GM18519 (cell line): Measurements from ENCODE around the gene OGA.

Experiments used
- ATAC-seq: cut with Tn5 transposase; IDR thresholded peaks from one replicate; pipeline ENCODE4 v1.9.1; 2021; ENCODE audit warnings: mild to moderate bottlenecking, moderate library complexity; ENCODE audit not compliant: unreplicated experiment, low FRiP score

Gene OGA

DNA sequence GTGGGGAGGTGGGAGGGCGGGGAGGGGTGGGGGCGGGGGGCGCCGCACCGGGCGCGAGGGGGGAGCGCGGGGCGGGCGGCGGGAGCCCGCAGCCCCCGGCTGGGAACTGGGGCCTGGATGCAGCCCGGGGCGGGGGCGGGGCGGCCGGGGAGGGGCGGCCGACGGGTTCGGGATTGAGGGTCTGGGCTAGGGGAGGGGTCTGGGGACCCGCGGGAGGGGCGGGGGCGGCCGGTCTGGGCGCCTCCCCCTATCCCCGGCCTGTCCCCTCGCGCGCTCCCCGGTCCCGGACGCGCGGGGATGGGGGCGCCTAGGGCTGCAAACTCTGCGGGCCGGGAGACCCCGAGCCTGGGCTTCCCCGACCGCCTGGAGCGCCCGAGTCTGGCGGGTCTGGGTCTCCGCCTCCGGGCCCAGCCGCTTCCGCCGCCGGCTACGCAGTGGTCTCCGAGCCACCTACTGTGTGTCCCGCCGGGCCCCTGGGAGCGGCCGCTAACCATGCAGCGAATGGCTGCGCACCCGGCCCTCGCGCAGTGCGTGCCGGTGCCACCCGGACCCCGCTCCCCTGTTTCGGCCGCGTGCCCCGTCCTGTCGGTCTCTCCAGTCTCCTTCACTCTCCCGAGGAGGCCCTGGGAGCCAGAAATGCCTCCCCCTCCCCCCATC, 42.0 kb downstream of the OGA start:
- ATAC-seq: no peak

DNA sequence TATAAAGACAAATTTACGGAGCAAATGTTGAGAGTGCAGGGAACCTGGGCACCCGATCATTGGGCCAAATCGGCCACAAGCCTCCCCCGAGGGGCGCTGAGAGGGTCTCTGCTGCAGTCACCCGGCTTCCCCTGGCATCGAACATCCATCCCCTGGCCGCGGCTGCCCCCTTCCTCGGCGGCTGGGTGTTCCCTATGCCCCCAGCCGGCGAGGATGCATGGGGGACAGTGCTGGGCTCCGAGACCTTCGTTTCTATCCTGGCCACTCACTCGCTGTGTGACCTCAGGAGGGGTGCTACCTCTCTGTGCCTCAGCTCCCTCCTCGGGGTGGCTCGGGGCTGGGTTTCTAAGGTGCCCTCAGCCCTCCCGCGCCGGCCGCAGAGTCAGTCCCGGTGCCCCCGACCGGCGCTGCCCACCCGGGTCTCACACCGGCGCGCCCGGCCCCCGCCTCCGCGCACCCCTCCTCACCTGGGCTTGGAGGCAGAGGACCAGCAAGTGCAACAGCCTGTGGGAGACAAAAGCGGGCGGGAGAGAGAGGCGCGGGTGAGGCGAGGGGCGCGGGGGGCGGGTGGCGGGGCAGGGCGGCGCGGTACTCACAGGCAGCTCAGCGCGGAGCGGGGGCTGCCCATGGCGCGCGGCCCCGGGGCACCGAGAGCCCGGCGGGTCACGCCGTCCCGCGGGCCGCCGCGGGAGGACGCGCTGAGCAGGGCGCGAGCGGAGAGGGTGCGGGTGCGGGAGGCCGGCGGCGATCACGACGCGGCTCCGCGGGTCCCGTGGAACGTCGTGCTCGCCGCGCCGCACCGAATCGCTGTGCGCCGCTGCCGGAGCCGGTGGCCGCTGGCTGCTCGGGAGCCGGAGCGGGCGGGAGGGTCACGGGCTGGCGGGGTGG, 42.7 kb downstream of the OGA start, which contains the start of gene FGF8:
Gene FGF8, minus strand, starts transcription at position 842 of the 888 bp plus-strand sequence. Its CDS starts 214 bp downstream, at position 628.
- no peak for ATAC-seq

DNA sequence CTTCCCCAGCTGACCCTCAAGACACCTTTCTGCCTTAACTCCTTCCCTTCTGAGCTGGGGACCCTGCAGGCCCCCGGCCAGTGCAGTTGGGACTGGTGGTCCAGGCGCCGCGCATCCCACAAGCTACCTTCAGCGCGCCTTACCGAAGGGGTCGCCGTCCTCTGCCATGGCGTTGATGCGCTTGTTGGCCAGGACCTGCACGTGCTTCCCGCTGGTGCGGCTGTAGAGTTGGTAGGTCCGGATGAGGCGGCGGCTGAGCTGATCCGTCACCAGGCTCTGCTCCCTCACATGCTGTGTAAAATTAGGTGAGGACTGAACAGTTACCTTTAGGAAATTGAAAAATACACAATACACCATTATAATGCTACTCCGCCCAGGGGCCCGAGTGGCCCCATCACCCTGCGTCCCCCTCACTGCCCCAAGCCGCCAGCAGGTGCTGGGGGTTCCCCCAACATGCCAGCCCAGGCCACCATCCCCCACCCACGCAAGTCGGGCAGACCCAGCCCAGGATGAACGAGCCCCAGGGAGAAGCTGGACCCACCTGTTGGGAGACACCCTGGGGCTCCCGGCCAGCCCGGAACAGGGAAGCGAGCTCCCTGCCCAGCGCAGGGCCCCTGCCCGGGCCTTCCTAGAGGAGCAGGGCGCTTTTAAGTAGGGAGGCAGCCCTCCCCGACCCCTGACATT, 43.5 kb downstream of the OGA start:
- ATAC-seq: no peak

DNA sequence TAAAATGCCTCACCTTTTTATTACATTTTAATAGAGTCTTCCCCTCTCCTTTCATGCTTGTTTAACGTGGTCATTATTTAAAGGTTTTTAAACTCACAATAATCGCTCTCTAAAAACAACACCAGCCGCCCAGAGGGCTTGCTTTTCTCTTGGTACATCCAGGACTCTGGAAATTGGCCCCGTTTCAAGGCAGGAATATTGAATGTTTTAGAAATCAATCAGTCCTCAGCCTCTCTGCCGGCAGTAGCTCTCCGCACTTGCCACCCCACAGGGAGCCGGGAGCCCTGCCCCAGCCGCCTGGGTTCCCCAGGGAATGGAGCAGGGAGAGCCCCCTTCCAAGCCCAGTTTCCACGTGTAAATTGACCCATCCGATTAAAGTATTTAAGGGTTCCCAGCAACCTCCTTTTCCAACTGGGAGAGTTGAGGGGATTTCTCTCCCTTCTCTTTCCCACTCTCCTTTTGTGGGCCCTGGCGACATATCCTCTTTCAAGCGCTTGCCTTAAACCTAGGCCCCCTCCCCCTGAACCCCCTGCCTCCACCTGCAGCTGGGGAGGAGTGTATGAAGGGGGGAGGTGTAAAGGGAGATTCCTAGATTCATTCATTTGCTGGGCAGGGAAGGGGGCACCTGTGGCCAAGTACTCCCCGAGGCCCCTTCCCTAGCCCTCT, 44.2 kb downstream of the OGA start:
- no peak for ATAC-seq

DNA sequence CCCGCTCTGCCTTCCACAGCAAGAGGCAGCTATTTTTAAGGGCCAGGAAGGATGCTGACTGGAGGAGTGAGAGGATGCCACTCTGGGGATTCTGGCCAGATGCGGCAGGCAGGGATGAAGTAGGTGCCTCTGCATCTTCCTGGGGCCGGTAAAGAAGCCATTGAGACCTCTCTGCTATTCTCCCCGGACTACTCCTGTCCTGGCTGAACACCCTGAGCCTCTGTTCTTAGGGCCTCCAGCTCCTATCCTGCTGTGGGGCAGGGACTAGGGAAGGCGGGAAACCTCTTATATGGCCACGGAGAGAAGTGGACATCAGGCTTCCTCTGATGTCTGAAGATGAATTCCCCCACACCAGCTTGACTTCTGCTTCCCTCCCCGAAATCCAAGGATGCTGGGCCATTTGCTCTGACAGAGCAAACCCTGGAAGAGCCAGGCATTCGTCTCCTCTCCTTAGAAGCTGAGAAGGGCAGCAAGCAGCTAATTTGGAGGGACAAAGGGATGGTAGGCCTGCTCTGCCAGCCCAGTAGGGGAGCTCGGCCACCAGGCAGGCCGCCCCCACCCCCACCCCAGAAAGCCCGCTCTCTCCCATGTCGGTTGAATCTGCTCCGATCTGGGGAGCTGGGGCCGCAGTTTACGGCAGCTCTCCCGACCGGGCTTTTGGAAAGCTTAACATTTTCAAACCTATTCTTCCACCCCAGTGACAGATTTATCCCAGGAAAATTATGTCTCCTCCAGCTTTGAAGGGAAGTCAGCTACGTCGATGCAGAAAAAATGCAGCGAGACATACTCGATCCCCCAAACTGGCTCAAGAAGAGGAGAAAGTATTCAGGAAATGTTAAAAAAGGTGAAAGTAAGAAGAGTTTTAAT, 45.1 kb downstream of the OGA start:
- no peak for ATAC-seq

DNA sequence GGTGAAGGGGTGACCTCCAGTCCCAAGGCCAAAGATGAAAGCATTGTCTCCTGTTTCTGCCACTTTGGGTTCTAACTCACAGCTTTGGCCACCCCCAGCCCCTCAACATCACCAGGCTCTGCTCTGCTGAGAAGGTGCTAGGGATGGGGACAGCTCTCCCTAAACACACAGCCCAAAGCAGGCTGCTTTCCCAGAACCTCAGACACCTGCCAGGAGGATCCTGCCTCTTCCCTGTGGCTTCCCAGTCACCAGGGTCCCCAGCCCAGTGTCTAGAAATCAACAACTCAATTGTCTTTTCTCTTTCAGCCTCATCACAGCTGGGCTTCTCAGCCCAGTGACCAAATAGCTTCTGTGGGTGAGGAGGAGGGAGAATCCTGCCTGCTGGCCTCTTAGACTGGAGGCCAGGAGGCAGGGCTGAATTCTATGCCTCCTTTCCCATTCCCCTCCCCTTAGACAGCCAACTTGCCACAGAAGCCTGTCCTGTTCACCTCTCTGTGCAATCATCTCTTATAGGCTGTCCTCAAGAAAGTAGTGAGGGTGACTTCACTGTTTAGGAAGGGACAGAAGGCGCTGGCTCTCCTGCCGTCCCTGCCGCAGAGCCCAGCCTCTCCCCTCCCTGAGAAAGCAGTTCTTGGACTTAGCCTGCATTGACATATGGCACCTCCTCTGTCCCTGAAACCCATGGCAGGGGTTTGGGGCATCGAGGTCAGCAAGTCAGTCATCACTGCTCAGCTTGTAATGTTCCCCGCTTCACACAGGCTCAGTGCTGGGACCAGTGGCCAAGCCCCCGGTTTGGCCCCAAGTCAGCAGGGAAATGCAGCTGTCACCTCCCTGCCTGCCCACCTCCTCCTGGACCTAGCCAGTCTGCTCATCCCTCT, 46.0 kb downstream of the OGA start:
- no peak for ATAC-seq

DNA sequence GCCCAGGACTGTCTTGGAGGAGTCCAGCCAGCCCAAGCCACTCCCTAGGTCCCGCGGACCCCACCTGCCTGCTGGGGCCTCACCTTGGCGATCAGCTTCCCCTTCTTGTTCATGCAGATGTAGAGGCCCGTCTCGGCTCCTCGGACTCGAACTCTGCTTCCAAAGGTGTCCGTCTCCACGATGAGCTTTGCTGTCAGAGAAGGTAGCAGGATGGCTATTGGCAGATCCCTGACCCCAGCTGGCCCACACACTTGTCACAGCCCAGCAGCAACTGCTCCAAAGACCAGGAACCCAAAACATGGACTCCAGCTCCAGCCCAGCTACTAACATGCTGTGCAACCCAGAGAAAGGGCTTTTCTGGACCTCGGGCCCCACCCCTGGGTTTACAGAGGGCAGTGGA, 46.9 kb downstream of the OGA start:
- ATAC-seq: no peak

DNA sequence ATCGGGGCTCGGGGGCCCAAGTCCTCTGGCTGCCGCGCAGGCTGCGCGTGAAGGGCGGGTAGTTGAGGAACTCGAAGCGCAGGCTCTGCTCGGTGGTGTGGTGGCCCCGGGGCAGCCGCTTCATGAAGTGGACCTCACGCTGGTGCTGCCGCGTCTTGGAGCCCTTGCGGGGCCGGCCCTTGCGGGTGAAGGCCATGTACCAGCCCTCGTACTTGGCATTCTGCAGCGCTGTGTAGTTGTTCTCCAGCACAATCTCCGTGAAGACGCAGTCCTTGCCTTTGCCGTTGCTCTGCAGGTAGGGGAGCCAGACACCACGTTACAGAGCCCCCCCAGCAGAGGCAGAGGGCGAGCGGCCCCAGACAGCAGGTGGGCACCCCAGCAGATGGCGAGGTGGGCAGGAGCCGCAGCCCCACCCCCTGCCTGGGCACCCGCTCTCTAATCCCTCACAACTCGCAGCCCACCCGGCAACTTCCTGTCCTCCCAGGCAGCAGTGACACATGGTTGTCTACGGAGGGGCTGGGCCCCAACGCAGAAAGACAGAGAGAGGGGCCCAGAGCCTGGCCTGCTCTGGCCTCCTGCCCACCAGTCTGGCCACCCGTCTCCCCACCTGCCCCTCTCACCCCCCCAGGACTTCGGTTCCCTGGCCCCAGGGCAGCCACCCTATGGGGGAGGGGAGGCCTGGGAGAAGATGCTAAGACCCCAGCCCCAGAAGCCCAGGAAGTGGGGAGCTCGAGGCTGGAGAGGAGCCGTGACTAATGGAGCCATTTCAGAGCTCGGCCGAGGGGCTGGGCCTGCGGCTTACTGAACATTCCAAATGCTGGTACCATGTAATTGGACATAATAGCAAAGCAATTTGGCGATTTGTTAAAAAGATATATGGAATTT, 47.7 kb downstream of the OGA start:
- ATAC-seq: no peak

DNA sequence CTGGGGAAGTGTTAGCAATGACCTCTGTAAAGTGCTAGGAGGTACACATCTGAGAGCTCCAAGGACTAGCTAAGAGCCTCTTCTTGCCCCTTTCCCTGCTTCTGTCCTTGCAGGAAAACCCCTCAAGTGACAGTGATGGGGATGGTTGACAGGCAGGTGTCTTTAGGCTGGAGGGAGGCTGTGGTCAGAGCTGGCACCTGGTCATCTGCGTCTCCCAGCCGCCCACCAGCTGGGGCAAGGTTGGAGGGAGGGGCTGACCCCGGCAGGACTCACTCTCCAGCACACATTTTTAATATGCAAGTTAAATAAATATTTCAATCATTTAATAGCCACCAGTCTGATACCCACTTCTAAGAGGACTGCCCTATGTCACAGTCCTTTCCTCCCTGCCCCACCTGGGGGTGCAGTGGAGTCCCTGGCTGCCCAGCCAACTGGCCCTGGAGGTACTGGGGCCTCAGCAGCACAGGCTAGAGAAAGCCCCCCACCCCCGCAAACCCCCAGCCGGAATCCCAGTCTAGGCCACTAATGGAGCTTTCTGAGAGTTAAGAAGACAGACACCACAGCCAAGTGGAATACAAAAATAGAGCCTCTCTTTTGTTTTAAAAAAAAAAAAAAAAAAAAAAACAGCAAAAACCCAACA, 48.6 kb downstream of the OGA start:
- no peak for ATAC-seq

DNA sequence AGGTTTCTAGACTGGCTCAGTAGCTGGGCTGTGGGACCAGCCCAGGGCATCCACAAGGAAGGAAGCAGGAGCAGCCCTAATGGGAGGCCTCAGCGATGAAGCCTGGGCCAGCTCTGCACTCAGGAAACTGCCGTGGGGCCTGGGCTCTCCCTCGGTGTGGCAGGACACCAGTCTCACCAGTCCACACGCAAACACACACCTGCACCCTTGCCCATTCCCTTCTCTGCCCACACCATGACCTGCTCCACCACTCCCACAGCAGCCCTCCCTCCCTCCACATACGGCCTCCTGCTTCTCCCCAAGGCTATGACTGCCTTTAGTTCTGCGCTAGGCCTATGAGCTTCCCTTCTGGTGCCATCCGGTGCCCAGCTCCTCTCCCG, 49.5 kb downstream of the OGA start:
- ATAC-seq: no peak

DNA sequence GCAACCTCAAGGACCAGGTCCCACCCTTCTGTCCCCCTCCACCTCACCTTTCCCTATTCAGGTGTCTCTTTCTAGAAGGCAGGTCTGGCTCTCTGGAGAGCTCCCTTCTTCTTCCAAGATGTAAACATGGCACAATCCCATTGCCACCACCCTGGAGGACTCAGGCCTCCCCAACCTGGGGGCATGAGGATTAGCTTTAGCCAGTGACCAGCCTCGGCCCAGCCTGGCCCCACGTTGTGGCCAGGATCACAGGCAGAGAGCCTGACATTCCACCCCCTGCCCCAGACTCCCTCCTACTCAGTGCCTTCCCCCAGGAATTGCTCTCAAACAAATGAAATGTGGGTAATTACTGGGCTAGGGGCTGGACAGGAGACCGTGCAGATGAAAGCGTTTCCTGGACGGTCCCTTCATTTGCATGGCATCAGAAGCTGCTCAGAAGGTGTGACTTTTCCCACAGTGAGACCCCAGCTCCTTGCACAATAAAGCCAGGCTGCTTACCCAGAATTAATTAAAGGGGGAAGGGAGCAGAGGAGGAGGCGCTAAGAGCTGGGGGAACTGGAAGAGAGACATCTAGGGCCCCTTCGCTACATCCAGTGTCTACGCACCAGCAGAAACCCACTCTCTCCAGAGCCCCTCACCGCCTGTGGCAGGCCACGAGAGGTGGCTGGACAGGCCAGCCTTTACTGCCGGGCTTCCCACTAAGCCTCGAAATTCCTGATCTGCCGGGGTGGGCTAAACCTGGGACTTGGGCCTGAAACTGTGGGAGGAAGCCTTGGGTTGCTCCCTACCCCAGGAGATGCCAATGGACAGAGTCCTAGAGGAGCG, 50.1 kb downstream of the OGA start:
- no peak for ATAC-seq

DNA sequence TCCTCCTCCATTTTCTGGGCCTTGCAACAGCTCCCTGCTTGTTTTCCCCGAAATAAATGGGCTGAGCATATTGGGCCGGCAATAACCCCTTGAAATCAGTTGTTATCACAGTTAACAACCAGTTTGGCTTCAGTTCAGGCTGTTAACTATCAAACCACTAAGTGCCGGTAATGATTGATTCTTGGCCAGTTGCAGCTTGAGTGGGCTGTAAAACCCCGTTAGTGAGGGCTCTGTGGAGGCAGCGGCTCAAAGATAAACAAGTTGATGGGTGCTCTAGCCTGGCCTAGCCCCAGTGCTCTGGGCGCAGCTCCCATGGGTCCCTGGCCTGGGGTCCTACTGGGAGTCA, 50.7 kb downstream of the OGA start:
- no peak for ATAC-seq

DNA sequence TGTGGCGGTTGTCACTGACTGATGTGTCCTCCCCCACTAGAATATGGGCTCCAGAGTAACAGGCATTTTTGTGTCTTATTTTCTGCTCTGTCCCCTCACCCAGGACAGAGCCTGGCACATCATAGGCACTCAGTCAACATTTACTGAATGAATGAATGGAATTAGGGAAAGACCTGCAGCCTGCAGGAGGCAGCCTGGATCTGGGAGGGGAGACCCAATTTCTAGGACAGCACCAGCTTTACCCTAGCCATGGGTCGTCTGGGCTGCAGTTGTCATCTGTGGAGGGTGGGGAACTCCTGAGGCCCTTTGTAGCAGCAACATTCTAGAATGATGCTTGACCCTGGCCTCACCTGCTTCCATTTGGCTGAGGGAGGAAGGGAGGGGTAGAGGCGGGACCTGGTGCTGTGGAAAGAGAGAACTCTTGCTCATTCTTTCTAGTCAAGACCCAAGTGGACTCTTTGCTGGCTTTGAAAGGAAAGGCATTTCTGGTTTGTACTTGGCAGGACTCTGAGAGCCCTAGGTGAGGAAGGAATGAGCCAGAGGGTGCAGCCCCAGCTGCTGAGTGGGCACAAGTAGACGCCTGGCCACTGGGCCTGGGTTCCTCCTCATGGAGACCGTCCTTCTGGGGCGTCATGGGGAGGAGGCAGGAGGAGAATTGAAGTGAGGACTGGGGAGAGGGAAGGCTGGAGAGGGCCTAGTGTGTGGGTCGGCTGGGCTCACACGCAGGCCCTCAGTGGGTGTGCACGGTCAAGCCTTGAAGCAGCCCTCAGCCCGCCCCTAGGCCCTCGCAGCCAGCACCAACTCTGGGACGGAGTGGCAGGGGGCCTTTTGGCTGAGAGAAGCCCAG, 51.3 kb downstream of the OGA start:
- no peak for ATAC-seq

DNA sequence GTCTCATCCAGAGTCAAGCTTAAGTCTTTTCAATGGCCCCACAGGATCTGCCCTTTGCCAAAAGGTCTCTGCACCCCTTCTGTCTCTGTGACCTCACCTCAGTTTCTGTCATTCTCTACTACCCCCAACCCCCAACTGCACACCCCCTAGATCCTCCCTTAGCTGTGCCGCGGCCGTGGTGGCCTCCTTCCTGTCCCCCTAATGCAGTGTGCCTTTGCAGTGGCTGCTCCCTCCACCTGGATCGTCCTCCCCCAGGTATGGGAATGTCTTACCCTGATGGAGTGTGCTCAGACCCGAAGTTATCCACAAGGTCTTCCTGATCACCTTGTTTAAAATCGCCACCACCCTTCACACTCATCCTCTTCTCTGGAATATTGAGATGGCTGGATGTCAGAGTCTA, 51.9 kb downstream of the OGA start:
- no peak for ATAC-seq

DNA sequence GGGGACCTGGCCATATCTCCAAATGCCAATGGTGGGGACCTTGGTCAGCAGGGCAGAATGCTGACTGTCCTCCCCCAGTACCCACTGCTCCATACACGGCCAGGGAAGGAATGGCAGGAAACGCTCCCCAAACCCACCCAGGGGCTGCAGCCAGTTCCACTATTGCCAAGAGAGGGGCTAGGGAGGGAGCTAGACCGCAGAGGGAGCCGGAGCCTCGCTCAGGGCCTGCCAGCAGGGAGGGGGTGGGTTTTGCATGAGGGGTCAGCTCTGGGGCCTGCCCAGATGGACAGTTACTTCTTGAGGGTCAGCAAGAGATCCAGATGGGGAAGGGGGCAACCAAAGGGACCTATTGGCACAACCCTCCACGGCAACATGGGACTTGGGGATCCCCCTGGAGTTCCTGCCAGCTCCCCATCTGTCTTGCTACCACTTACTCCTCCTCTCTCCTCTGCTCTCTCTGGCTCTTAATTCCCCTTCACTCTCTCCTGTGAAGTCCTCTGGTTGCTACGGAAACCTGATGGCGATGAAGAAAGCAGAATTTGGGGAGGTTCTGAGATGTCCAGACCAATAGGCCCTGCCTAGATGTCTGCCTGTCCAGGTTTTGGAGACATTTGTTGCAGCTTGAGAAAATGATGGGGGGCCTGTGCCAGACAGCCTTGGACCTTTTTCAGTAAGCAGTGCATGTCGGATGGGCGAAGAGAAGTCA, 55.0 kb downstream of the OGA start:
- ATAC-seq: no peak
